IPS-20b (cell line): ENCODE data around the gene ENOSF1.
"Not testable (repeated sequence)": the region's sequence is repeated elsewhere in the genome, so short reads cannot be mapped to it uniquely, and the experiment has no call there.

Experiments used
- H3K27ac ChIP-seq: one replicate; pipeline ENCODE4 v1.5.1; 2013; ENCODE audit warnings: low read length
- H3K27me3 ChIP-seq: 2 replicates; pipeline ENCODE4 v1.6.1; 2013; ENCODE audit warnings: mild to moderate bottlenecking, low read length, inconsistent platforms; ENCODE audit not compliant: insufficient read depth
- H3K36me3 ChIP-seq: 2 replicates; pipeline ENCODE4 v1.6.1; 2013; ENCODE audit warnings: low read depth, mild to moderate bottlenecking, inconsistent platforms, low read length, moderate library complexity; ENCODE audit not compliant: insufficient read depth
- H3K4me1 ChIP-seq: 2 replicates; pipeline ENCODE4 v1.6.1; 2013; ENCODE audit warnings: mild to moderate bottlenecking, control low read depth, inconsistent platforms, low read length, moderate library complexity; ENCODE audit not compliant: insufficient read depth
- H3K4me3 ChIP-seq: 2 replicates; pipeline ENCODE4 v1.5.1; 2013; ENCODE audit warnings: mild to moderate bottlenecking, low read length, inconsistent platforms
- H3K9ac ChIP-seq: 2 replicates; pipeline ENCODE4 v1.6.1; 2013; ENCODE audit warnings: low read depth, mild to moderate bottlenecking, inconsistent platforms, low read length, moderate library complexity
- H3K9me3 ChIP-seq: 2 replicates; pipeline ENCODE4 v1.6.1; 2013; ENCODE audit warnings: mild to moderate bottlenecking, low read depth, low read length, inconsistent platforms; ENCODE audit not compliant: insufficient read depth

Gene ENOSF1

DNA sequence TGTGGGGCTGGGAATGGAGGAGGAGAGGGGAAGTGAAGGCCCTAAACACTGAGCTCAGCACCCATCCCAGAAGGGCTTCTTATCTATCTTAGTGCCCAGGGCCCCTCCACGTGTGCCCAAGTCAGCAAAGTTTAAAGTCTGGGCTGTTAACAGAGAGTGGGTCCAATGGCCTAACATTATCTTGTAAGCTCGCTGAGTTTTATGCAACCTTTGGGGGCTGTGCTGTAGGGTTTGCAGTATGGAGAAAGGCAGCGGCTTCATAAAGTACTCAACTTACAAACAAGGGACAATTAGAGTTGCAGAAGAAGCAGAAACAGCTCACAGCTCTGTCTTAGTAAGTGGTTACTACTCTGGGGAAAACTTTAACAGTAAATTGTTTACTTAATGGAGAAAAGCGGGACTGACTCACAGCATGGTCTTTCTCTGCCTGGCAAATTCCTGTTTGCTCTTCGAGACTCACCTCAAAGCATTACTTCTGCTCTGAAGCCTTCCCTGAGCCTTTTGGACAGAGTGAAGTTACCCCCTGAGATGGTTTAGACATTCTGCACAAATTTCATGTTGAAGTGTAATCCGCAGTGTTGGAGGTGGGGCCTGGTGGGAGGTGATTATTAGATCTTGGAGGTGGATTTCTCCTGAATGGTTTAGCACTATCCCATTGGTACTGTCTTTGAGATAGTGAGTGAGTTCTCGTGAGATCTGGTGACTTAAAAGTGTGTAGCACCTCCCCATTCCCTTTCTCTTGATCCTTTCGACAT lies 9.0 kb downstream of the ENOSF1 start:
- Histone ChIP-seq H3K9me3 (no peaks in the 10 kb centered on the region), H3K27me3 (no peaks in the 10 kb centered on the region), H3K4me3 (no peak overlapping the region), H3K4me1 (no peaks in the 10 kb centered on the region), H3K36me3 (peaks cover 38% of the 10 kb centered on the region), H3K9ac (no peak overlapping the region), H3K27ac (no peak overlapping the region)

DNA sequence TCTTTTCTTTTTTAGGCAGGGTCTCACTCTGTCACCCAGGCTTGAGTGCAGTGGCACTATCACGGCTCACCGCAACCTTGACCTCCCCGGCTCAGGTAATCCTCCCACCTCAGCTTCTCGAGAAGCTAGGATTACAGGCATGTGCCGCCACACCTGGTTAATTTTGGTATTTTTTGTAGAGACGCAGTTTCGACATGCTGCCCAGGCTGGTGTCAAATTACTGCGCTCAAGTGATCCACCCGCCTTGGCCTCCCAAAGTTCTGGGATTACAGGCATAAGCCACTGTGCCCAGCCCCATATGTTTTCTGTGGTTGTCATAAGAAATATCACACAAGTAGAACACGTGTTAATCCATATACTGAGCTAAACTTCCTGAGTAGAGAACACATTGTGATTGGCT lies 14.6 kb downstream of the ENOSF1 start:
- Histone ChIP-seq H3K27ac (no peak overlapping the region), H3K4me3 (no peak overlapping the region), H3K36me3 (peaks cover 30% of the 10 kb centered on the region), H3K9me3 (no peaks in the 10 kb centered on the region), H3K4me1 (no peaks in the 10 kb centered on the region), H3K9ac (no peak overlapping the region), H3K27me3 (no peaks in the 10 kb centered on the region)

DNA sequence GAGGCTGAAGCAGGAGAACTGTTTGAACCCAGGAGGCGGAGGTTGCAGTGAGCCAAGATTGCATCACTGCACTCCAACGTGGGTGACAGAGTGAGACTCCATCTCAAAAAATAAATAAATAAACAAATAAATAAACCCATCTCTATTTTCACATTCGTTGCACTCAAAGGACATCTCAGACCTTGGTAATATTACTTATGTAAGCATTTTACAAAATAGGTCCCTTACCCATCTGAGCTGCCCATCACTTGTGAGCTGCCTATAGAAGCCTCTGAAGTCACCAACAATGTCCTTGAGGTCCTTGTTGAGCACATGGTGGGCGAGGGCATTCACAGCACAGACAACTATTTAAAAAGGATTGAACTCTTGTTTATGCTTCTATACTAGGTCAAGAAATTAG lies 15.4 kb downstream of the ENOSF1 start:
- H3K27ac ChIP-seq = no peak overlapping the region
- peaks cover 37% of the 10 kb centered on the region for H3K36me3 ChIP-seq
- no peaks in the 10 kb centered on the region for H3K27me3 ChIP-seq
- no peaks in the 10 kb centered on the region for H3K9me3 ChIP-seq
- H3K4me3 ChIP-seq = no peak overlapping the region
- no peak overlapping the region for H3K9ac ChIP-seq
- H3K4me1 ChIP-seq = no peaks in the 10 kb centered on the region

DNA sequence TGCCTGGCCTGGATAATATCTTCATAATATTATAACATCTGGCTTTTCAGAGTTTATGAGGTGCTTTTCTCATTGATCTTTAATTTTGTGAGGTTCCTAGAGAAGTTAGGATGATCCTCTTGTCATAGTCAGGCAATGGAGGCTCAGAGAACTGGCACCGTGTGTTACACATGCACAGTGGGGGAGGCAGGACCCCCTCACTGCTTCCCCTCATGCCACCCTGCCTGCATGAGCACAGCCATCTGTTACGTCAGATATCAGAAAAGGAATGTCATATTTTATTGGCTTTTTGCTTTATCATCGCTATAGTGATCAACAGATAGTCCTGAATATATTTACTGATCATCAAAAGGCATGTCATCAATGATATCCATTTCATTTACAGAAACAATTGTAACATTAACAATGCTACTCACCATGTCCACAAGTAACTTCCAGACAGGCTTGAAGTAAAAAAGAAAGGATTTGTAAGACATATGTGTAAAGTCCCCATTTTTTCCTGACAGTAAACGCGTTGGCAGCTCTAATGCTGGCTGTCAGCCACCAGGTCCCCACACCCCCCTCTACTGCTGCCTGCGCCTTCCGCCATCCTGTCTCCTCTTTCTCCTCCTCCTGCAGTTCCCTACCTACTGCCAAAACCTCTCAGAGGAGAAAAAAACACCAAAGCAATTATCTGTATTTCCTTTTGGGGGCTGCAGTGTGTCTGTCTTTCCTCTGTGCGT lies 18.8 kb downstream of the ENOSF1 start:
- H3K27me3 ChIP-seq = no peaks in the 10 kb centered on the region
- H3K4me1 ChIP-seq = no peaks in the 10 kb centered on the region
- H3K9ac ChIP-seq = no peak overlapping the region
- no peak overlapping the region for H3K27ac ChIP-seq
- H3K36me3 ChIP-seq = peaks cover 52% of the 10 kb centered on the region
- H3K4me3 ChIP-seq = no peak overlapping the region
- no peaks in the 10 kb centered on the region for H3K9me3 ChIP-seq

DNA sequence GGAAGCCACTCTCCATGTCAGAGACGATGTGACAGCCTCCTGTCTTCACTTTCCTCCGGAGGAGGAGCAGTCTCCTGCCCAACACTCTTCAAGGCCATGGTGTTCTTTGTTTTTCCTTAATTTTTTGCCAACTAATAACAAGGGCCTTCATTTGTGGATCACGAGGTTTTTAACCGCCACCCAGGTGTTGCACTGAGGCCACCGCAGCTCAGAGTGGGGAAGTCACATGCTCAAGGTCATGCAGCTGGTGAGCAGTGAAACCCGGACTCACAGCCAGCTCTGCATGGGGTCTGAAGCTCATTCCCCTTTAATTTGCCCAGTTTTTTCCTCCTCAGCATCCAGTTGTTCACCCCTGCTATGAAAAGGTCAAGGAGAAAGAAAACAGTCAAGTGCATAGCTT lies 19.6 kb downstream of the ENOSF1 start:
- no peaks in the 10 kb centered on the region for H3K9me3 ChIP-seq
- H3K9ac ChIP-seq = no peak overlapping the region
- H3K4me1 ChIP-seq = 0 out of 2 replicates have a peak, but pooled peaks cover 4% of the 10 kb centered on the region
- H3K36me3 ChIP-seq = peaks cover 52% of the 10 kb centered on the region
- H3K4me3 ChIP-seq = no peak overlapping the region
- H3K27ac ChIP-seq = no peak overlapping the region
- H3K27me3 ChIP-seq = no peaks in the 10 kb centered on the region

DNA sequence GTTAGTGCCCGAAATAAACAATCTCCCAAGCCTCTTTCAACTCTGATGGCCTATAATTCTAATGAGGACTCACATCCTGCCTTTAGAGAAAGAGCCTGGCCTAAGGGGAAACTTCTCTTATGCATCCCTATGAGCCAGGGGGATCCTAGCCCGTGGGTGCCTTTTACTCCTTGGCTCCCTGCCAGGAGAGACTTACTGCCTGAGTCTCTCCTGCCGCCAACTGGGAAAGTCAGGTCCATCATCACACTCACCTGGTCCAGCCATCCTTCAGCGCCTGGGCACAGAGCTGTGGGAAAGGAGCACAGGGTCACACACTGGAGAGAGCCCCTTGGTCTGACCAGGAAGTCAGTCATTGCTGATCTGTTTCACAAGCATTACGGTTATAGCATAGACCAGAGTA lies 24.1 kb downstream of the ENOSF1 start:
- no peaks in the 10 kb centered on the region for H3K27me3 ChIP-seq
- no peak overlapping the region for H3K9ac ChIP-seq
- no peak overlapping the region for H3K4me3 ChIP-seq
- H3K4me1 ChIP-seq = peaks cover 18% of the 10 kb centered on the region
- peaks cover 43% of the 10 kb centered on the region for H3K36me3 ChIP-seq
- H3K27ac ChIP-seq = no peak overlapping the region
- H3K9me3 ChIP-seq = no peaks in the 10 kb centered on the region

DNA sequence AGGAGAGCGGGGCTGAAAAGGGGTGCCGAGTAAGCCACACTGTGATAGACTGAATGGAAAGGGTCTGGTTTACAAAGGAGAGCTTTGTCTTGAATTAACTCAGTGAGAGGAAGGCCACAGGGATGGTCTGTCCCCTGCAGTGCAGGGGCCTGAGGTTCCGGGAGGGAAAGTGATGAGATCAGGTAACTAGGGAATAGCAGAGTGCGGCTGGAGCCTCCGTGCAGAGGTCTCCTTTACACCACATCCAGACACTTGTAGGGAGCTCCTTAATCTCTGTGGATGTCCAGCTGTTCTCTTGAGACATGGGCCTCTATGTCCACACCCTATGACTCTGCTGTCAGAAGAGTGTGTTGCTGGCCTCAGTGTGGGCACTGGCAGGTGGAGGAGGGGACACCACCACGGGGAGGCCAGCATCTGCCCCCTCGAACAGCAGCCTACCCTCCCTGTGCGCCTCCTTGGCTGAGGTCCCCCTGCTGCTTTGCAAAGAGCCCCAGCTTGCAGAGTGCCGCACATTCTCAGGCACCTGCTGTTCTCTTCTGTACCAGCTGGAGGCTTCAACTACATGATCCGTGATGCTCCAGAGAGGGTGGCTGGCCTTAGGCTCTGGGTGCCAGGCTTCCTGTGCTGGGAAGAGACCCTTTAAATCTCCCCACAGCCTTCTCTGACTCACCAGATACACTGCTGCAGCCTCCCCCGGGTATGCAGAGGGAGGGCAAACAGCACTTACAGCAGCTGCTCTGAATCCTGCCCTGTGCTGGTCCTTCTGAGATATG lies 25.9 kb downstream of the ENOSF1 start:
- no peaks in the 10 kb centered on the region for H3K9me3 ChIP-seq
- H3K27ac ChIP-seq = no peak overlapping the region
- H3K36me3 ChIP-seq = peaks cover 40% of the 10 kb centered on the region
- no peaks in the 10 kb centered on the region for H3K27me3 ChIP-seq
- H3K4me3 ChIP-seq = peak overlapping the region; percentile 32; the same call in 1 of the 2 replicates
- H3K4me1 ChIP-seq = peaks cover 18% of the 10 kb centered on the region
- H3K9ac ChIP-seq = no peak overlapping the region

DNA sequence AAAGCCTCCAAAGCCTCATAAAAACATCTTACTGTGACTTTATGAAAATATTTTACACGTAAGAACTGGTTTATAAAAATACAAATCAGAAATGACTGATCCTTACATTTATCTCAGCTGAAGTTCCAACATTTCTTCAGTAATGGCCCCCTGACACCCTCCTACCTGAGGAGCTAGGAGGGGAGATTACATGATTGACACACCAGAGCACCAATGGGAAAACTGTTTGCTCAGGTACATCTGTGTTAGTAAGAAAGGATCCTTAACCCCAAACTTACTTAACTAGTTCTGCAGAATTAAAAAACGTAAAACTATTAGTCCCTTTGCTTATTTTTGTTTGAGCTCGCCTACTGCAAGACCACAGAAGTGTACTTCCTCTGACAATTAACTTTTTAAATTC lies 27.0 kb downstream of the ENOSF1 start:
- Histone ChIP-seq H3K9me3 (no peaks in the 10 kb centered on the region), H3K4me1 (peaks cover 18% of the 10 kb centered on the region), H3K27me3 (no peaks in the 10 kb centered on the region), H3K27ac (no peak overlapping the region), H3K36me3 (peaks cover 41% of the 10 kb centered on the region), H3K9ac (no peak overlapping the region), H3K4me3 (peak overlapping the region; percentile 32; the same call in 1 of the 2 replicates)

DNA sequence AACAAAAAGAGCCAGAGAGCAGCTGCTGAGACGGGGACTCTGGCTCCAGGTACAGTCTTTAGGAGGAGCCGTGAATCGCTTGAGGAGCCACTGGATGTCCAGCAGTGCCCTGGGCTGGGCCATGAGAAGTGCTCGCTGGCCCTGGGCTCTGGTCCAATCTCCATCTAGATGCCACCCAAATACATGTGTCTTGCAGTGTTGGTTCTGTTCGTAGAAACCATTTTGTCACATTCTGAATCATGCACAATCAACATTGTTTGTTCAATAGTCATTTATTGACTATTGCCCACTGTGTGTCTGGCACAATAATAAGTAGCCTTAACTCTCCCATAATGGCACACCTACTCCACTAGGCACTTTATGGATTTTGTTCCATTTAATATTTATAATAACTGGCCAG lies 28.9 kb downstream of the ENOSF1 start:
- peaks cover 18% of the 10 kb centered on the region for H3K4me1 ChIP-seq
- H3K4me3 ChIP-seq = no peak overlapping the region
- H3K9ac ChIP-seq = no peak overlapping the region
- H3K27me3 ChIP-seq = no peaks in the 10 kb centered on the region
- no peak overlapping the region for H3K27ac ChIP-seq
- peaks cover 47% of the 10 kb centered on the region for H3K36me3 ChIP-seq
- no peaks in the 10 kb centered on the region for H3K9me3 ChIP-seq

DNA sequence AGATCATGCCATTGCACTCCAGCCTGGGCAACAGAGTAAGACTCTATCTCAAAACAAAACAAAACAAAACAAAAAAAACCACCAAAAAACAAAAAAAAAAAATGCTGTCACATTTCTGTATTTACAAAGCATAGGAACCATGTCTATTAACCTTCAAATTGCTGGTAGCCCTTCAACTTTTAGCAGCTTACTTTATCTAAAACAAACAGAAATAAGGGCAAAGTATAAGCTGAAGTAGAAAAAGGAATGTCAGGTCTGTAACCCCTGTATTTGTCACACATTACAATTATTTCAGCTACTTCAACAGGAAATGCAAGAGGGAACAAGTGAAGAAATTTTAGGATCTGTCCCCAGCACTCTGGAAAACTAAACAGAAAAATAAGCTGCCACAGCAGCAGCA lies 29.6 kb downstream of the ENOSF1 start:
- no peaks in the 10 kb centered on the region for H3K27me3 ChIP-seq
- H3K4me3 ChIP-seq = no peak overlapping the region
- H3K4me1 ChIP-seq = peaks cover 14% of the 10 kb centered on the region
- no peaks in the 10 kb centered on the region for H3K9me3 ChIP-seq
- no peak overlapping the region for H3K9ac ChIP-seq
- H3K36me3 ChIP-seq = peaks cover 54% of the 10 kb centered on the region
- H3K27ac ChIP-seq = no peak overlapping the region

DNA sequence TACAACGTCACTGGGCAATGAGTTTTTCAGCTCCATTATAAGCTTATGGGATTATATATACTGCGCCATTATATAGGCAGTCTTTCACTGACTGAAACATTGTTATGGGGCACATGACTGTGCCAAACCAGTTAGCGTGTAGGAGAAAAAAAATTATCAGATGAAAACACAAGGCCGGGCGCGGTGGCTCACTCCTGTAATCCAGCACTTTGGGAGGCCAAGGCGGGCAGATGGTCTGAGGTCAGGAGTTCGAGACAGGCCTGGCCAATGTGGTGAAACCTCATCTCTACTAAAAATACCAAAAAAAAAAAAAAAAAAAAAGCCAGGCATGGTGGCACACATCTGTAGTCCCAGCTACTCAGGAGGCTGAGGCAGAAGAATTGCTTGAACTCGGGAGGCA lies 30.0 kb downstream of the ENOSF1 start:
- not testable (repeated sequence) for H3K27ac ChIP-seq, H3K9me3 ChIP-seq, H3K27me3 ChIP-seq, H3K9ac ChIP-seq, H3K4me3 ChIP-seq
- Histone ChIP-seq H3K4me1 (peaks cover 14% of the 10 kb centered on the region), H3K36me3 (peaks cover 58% of the 10 kb centered on the region)
